ENCODE measurements around the gene CACNA2D1. TPM values are rescaled to one million over a fixed set of nuclear protein-coding genes. Genes with fewer than 3 reads are reported as not detected.
"Not testable (repeated sequence)": the region's sequence is repeated elsewhere in the genome, so short reads cannot be mapped to it uniquely, and the experiment has no call there.

Gene CACNA2D1
- total RNA-seq, 1 donor from 2014 or later = 197 TPM

DNA sequence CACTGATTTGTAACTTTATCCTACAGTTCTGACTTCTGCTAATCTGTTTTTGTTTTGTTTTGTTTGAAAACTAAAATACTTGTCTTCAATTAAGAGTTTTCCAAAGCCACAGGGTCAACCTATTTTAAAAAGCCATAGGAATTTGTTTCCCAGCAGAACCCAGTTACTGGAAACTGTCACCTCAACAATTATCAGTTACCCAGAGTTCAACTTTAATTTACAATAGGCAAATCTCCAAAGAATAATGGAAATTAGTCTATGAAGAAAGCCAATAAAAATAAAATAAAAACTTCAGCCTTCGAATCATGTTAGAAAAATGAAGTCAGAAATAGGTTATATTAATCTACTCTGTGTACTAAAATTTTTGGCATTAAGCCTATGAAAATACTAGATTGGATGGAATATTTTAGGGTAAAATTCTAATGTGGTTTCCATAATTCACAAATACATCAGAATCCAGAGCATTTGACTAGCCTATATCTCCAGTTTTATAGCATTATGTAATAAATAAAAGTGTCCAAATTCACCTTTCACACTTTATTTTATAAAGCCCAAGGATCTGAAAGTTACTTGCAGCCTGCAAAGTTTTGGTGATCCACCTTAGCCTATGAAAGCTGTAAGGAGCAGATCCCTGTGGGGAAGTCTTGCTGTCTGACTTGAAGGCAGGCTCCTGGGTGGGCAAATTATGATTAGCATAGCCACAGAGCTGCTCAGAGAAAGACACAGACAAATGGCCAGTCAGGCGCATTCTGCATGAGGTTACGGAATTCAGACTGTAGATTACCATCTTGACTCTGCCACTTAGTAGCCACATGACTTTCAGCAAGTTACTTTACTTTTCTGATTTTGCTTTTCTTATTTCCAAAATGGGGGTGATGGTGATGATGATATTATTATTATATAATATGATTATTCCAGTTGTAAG, 423.8 kb downstream of the CACNA2D1 start:
- no peak for FAIRE-seq
- no peak for DNase-seq (ENCODE audit: low spot score in 2 of 2)

DNA sequence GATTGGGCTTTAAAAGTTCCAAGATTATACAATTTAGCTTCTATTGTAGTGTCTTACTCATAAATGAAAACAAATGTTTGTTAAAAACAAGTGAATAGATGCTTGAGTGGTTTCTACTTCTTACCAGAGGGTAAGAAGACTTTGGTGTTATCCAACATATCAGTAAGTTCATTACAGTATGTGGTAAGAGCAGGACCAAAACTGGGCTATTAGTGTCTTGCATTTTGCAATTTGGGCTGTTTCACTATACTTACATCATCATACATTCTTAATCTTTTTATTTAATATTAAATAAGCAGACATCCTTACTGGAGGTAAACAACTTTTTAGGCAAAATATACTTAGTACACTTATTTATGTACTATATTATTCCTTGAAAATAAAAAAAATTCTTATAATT, 425.4 kb downstream of the CACNA2D1 start:
- FAIRE-seq (no peak), DNase-seq (ENCODE audit: low spot score in 2 of 2) (no peak)

DNA sequence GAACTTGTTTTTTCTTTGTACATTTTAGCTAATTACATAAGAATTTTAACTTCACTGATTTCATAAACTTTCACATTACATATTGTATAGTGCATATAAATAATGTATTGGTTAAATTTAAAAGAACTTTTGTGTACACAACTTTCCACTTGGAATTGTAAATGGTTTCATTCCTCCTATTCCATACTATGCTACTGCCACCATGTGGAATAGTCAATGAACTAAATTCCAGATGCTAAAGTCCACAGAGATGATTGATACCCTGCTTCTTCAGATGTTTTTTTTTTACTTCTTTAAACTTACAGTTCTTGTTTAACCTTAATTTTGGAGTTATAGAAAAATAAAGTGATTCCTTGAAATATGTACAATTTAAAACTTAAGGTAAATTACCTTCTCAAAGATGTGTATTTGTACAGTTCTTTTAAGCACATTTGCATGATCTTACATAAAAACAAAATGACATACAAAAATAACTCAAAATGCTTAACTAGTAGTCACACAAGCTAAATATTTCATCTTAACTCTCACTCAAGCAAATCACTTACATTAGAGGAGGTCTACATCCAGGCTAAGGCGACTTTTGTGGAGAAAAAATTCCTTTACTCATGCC, 426.1 kb downstream of the CACNA2D1 start:
- DNase-seq (ENCODE audit: low spot score in 2 of 2) = peak in 1 of 2 donors; percentile 10

DNA sequence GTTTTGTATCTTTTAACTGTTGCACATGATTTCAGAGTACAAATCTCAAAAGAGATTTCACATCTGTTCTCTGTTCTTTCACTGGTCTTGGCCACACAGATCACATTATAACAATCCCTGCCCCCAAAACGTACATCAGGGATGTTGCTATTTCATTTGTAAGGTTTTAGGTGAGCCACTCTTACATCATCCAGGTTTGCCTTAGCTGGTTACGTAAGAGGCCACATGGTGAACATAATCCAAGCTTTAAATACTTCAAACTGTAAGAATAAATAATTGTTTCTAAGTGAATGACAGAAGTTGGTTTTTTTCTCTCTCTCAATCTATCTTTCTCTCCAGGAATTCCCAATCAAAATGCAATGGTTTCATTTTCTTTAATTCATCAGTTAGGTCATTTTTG, 427.8 kb downstream of the CACNA2D1 start:
- DNase-seq (ENCODE audit: low spot score in 2 of 2) (no peak), FAIRE-seq (no peak)

More for the DNA sequence above, 426.1 kb downstream of the CACNA2D1 start:
- peak; percentile 97 for FAIRE-seq

DNA sequence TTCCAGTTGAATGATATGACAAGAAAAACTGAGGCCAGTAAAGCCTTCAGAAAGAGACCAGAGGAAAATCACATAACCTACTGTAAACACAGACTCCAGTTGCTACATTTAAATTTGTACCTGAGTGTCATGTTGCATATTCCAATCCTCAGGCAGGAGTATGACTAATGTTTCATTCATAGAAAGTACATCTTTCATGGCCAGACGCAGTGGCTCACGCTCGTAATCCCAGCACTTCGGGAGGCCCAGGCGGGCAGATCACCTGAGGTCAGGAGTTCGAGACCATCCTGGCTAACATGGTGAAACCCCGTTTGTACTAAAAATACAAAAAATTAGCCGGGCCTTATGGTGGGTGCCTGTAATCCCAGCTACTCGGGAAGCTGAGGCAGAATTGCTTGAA, 429.0 kb downstream of the CACNA2D1 start:
- not testable (repeated sequence) for DNase-seq (ENCODE audit: low spot score in 2 of 2); FAIRE-seq

DNA sequence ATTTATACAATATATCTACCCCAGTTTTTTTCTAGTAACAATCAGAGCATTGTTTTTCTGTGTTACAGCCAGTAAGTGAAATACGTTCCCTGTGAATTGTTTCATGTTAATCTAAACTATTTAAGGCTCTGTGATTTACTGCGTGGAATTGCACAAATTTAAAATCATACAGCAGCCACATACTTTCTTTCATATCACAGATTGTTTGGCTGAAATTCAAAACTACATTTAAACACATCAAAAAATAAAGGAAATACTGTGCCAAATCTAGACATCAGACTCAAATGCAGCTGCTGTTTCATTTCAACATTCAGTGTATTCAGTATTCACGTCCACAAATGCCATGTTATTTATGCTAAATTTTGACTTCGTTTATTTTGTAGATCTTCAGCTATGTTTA, 431.1 kb downstream of the CACNA2D1 start:
- DNase-seq (ENCODE audit: low spot score in 2 of 2) (peak; percentile 1 to 2), FAIRE-seq (no peak)

DNA sequence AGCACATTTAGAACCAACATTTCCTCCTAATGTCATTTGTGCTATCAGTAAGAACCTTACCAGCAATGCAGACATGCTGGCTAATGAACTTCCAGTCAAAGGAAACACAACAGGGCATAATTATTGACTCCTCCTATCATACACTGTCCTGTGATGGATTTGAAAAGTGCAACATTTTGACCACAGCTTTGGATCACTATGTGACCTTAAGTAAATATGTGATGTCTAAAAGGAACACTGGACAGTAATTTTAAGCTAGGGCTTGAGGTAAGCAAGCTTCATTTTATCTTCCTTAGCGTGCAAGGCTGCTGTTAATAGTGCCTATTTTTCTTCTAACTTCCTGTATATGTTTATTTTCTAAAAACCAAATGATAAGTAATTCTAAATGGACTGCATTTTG, 433.2 kb downstream of the CACNA2D1 start:
- DNase-seq (ENCODE audit: low spot score in 2 of 2) (no peak), FAIRE-seq (no peak)

DNA sequence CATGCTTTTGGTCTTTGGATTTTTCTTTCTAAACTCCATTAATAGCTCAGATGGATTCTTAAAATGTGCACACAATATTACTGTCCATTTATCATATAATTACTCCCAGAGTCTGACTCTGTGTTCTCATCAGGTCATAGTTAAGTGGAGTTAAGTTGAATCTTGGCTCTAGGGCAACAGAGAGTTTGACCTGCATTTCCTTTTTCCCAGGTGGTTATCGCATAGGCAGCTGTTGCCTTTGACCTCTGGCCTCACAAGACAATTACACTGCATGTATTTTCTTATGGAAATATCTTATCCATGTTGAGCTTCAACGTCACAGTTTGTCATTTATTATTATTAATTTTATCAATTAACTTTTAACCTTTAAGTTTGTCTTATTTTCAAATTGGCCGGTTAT, 436.3 kb downstream of the CACNA2D1 start:
- FAIRE-seq (no peak), DNase-seq (ENCODE audit: low spot score in 2 of 2) (no peak)

DNA sequence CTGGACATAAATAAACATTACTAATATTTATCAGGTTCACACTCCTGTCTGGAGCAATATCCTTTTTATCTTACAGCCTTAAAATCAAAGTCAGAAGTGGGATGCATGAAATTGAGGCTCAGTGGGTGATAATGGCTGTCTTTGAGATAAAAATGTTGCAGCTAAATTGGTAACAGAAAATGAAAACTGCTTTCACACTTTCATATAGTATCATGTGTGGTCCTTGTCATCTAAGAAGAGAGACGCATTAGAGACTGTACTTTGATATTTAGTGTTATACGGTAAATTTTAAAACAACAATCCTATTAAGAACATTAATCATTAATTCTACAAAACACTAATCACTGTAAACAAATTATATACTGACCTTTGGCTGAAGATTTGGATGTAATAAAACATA, 438.5 kb downstream of the CACNA2D1 start:
- DNase-seq (ENCODE audit: low spot score in 2 of 2) = no peak

DNA sequence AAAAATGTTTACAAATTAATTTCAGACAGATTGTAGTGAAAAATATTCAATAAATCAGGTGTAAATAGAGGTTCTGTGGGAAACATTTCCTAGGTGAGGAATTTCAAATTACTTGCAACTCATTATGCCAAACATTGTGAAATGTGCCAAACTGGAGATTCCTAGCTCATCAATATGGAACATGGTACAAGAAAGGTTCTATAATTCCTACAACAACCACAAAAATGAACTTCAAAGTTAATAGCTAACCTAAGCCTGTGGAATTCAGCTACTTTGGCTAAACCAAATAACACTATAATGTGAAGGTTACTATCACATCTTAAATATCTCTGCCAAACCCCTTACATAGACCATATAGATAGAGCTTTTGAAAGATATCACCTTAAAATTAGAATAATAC, 450.4 kb downstream of the CACNA2D1 start:
- no peak for FAIRE-seq

More for the DNA sequence above, 438.5 kb downstream of the CACNA2D1 start:
- no peak for FAIRE-seq

DNA sequence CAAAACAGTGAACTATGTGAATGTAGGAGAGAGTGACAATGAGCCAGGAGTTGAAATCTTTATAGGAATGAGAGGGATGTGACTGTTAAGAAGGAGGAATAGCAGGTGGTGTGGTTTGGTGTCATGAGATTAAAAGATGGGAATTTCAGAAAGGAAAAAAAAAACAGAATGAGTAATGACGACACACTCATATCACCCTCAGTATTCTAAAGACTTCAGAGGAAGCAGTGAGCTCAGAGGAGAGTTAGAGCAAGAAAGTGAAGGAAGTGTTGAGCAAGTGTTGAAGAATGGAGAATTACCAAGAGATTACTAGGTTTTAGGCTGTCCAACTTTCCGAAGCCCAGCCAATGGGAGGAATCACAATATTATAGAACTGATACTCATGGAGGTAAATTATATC, 453.2 kb downstream of the CACNA2D1 start:
- FAIRE-seq = no peak
- no peak for DNase-seq (ENCODE audit: low spot score in 2 of 2)

More for the DNA sequence above, 450.4 kb downstream of the CACNA2D1 start:
- no peak for DNase-seq (ENCODE audit: low spot score in 2 of 2)

DNA sequence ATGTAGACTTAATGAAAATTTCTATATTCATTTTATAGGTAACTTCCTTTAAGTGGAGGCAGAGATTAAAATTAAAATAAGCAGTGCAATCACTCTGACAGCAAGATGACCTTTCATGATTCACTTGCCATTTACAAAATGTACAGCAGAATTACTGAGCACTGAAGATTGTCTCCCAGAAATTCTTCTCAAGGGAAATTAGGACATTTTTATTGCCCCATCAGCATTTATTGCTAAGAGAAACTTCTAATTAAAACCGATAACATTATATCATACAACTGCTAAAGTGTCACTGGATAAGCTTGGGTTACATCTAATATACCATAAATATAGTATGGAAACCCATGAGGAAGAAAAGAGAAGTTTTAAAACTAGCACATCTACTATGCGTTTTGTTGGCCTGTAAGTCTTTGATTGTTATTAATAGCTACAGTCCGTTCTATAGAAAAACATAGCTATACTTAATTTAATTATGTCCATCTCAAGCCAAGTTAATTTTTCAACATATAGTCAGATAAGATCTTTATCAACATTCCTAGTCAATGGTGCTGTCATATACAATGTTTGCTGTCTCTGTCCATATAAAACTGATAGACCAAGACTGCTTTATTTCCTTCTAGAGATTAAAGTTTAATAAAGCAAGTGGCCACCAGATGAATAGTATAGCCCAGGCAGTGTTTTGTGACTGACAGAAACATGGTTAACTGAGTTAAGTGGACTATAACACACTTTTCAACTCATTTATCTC, 456.7 kb downstream of the CACNA2D1 start:
- FAIRE-seq = no peak
- no peak for DNase-seq (ENCODE audit: low spot score in 2 of 2)

DNA sequence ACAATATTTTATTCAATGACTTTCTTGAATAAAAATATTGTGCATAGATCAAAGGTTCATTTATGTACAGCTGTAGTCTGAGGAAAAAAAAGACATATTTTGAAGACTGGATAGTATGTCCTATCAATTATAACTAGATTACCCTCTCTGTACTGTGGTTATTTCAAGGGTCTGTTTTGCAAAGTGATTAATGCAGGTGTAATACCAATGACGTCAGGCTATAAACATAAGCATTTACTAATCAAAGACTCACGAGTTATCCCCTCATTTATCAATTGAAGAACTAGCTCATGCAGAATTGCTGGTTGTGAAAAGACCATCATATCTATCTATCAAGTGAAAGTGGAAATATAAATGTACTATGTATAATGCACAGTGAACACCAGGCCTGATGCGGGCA, 460.2 kb downstream of the CACNA2D1 start:
- FAIRE-seq = no peak
- no peak for DNase-seq (ENCODE audit: low spot score in 2 of 2)

DNA sequence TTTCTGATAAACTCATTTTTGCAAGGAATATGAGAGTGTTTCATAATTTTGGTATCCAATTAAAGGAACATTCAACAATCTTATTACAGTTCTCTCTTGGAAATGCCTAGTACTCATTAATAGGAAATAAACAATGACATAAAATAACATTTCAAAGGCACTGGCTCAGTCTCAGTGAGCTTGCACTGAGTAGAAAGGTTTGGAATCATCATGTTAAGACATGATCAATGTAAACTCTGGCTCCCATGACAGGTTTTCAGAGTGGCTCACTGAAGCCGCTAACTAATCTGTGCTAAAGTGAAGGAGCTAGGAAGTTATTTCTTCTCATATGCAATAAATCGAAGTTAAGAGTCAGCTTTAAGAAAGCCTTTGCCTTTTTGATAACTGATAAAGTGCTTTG, 470.5 kb downstream of the CACNA2D1 start:
- DNase-seq (ENCODE audit: low spot score in 2 of 2) (no peak), FAIRE-seq (no peak)

DNA sequence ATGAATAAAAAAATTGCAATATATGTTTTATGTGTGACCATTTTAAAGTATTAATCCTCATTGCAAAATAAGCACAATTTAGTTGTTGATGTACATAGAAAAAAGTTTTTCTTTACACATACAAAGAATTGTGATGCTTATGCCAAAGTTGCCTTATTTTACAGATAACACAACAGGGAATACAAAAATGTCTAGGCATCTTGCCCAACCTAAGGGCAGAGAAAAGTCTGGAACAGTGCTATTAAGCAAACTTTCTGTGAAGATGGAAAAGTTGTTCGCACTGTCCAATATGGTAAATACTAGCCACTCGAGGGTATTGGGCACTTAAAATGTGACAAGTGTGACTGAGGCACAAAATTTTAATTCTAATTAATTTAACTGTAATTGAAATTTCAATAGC, 483.6 kb downstream of the CACNA2D1 start:
- no peak for DNase-seq (ENCODE audit: low spot score in 2 of 2)
- FAIRE-seq = no peak

DNA sequence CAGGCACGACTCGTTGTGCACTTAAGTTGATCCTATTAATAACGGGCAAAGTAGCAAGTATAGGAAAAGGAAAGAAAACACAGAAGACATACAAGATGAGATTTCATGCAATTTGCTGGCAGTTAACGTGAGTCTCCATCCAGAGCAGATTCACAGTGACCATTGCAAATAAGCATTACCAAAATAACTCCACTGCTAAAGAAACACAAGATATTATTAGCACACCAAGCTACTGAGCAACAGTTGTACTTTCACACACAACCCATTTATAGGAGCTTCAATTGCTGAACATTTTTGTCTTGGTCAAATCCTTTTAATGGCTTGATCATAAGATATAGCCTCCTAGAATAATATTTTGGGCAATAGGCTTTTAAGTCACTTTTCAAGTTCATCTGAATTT, 486.1 kb downstream of the CACNA2D1 start:
- FAIRE-seq = no peak

DNA sequence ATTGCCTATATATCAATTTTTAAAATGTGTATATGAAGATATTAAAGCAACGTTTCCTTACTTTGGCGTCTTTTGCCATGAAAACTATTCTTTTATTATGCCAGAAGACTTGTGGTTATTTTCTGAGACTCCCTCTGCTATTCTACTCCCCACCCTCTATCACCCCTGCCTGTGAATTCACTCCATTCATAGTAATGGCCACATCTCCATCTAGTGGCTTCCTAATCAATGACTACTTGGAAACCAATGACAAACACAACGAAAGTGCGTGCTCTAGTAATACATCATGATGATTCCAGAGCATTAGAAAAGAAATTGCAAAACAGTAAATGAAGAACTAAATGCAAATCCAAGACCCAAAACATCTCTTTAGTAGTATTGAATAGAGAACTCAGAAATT, 487.1 kb downstream of the CACNA2D1 start:
- FAIRE-seq (no peak), DNase-seq (ENCODE audit: low spot score in 2 of 2) (no peak)

More for the DNA sequence above, 486.1 kb downstream of the CACNA2D1 start:
- no peak for DNase-seq (ENCODE audit: low spot score in 2 of 2)

DNA sequence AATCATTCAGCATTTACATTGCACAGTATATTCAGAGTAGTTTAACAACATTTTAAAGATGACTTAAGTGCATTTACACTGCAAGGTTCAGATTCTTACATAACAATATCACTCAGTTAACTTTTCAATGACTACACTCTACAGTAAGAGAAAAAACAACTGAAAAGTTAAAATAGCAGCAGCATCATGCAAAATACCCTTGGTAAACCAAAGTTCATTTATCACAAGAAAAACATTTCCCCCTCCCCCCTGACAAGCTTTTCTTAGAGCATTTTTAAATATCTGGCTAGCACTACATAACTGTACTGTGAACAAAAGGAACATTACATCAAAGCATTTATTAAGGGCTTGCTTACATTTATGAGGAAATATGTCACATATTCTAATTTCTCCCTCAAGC, 494.3 kb downstream of the CACNA2D1 start:
- FAIRE-seq (no peak), DNase-seq (ENCODE audit: low spot score in 2 of 2) (no peak)

DNA sequence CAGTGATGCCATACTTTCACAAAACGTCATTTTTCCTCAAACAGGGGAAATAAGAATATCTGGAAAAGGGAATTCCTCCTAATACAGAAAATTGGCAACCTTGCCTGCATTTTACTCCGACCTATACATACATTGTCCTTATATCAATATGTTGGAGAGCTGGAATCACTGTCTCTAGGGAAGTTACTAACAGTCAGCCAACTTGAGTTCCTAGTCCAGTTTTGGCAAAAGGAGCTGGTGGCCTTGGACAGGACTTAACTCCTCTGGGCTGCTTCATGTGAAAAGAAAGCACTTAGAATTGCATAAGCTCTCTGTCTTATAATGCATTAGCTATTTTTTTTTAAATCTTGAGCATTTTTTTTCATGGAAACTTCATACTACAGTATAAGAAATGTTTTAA, 499.5 kb downstream of the CACNA2D1 start:
- FAIRE-seq (no peak), DNase-seq (ENCODE audit: low spot score in 2 of 2) (no peak)

DNA sequence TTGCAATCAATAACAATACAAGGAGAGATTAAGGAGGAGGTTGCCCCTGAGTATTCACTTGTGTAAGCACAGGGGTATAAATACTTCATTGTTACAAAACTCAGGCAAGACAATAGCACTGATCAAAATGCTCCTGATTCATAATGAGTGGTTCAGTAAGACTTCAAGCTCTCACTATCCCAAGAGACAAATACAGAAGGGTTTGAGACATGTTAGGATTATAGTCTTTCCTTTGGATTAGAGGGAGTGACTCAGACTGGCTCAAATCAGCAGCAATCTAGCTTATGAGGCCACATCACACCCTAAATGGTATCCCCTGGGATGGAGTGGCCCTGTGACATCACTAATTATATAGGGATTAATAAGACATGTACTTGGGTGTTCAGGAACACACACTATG, 506.5 kb downstream of the CACNA2D1 start:
- FAIRE-seq = no peak
- DNase-seq (ENCODE audit: low spot score in 2 of 2) = no peak
